Astrocyte of the cerebellum (primary cell): Measurements from ENCODE around the gene CTSF.

Experiments
- DNase-seq: peaks from one replicate; pipeline ENCODE4 v3.0.0-alpha.2; 2011; ENCODE audit warnings: low read depth
- H3K4me3 ChIP-seq: 2 replicates; pipeline ENCODE4 v1.5.1; 2011; ENCODE audit warnings: mild to moderate bottlenecking, low read depth, low read length, moderate library complexity
- CTCF ChIP-seq: IDR thresholded peaks from 2 replicates; pipeline ENCODE4 v1.5.1; 2012; ENCODE audit warnings: low read length, low read depth, moderate library complexity, mild to moderate bottlenecking; ENCODE audit errors: missing control alignments
- in situ Hi-C: cut with HindIII; loops from 2 replicates; pipeline ENCODE4 v1.10.0; 2017; ENCODE audit warnings: low sequenced_read_pairs

CTSF gene

DNA sequence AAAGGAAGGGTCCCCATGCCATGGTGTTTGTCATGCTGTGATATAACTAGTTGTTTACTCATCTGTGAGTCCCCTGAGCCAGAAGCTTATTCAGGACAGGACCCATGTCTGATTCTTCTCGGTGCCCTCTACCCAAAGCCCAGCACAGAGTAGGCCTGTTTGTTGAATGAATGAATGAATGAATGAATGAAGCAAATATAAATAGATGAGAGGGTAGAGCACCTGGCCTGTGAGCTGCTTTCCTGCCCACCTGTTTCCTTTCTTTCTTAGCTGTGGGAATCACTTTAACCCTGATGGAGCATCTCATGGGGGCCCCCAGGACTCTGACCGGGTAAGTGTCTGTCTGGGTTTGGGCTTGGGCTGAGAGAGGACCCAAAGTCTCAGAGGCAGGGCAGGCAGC lies 31.8 kb upstream of the CTSF start:
- no peak overlapping the region for H3K4me3 ChIP-seq
- in situ Hi-C loops = no loop called here
- no peak for DNase-seq
- no peak for TF ChIP-seq CTCF

GRCh38 chr11:66598993-66599392 lies 30.6 kb upstream of the CTSF start:
- in situ Hi-C loops = no loop called here
- no peak for TF ChIP-seq CTCF
- no peak for DNase-seq
- no peak overlapping the region for H3K4me3 ChIP-seq

DNA sequence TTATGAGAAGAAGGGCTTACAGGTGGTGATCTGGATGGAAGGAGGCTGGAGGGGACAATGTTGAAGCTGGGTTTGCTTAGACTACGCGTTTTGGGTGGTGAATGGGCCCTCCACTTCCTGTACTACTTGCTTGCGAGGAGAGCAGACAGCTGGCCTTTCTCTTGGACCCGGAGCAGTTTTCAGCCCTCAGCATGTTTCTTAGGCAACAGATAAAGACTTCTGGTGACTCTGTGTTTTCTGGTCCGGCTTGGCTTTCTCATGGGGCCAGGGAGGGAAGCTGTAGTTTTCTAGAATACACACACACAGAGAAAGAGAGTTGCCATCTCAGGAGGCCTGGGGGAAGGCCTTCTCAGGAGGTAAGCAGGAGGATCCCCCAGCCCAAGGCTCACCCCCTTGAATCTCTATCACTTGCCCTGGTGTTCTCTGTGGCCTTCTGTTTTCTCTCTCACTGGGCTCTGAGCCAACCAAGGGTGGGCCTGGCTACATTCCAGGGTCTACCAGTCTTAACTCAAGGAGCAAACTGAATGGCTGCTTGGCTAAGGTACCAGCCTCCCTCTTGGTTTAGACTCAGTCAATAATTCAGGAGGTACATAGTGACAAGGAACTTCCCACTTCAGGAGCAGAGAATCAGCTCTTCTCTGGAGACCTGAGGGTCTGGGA lies 27.0 kb upstream of the CTSF start:
- TF ChIP-seq CTCF = no peak
- H3K4me3 ChIP-seq = no peak overlapping the region
- DNase-seq = no peak
- in situ Hi-C loops = no loop called here

DNA sequence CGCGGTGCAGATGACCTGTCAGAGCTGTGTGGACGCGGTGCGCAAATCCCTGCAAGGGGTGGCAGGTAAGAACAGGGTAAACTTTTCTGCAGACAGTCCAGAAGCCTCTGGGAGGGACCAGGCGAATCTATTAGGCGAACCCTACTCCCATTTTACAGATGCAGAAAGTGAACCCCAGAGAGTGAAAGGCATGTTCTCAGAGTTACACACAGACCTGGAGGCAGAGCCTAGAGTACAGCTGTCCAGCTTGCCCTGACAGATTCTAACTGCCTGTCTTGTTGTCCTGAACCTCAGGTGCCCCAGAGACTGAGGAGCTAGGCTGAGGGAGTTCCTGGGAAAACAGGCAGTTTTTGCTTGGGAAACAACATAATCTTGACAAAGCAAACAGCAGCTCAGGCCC lies 25.2 kb upstream of the CTSF start:
- no peak for DNase-seq
- H3K4me3 ChIP-seq = peak overlapping the region; percentile 69
- no peak for TF ChIP-seq CTCF
- in situ Hi-C loops = no loop called here

DNA sequence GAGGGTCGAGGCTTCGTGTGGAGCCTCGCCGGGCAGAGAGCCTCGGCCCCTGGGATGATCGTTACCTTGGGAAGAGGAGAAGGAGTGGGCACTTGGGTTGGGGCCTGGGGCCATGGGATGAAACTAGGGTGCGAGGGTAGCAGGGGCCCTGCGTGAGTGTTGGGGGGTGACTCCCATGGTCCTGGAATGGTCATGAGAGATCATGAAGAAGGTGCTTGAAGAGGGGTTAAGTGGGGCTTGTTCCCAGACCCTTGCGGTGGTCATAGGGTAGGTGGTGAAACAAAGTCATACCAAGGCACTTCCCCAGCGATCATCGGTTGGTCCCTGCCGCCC lies 24.9 kb upstream of the CTSF start:
- DNase-seq = no peak
- TF ChIP-seq CTCF = no peak
- peak overlapping the region; percentile 69 for H3K4me3 ChIP-seq
- in situ Hi-C loops = no loop called here

DNA sequence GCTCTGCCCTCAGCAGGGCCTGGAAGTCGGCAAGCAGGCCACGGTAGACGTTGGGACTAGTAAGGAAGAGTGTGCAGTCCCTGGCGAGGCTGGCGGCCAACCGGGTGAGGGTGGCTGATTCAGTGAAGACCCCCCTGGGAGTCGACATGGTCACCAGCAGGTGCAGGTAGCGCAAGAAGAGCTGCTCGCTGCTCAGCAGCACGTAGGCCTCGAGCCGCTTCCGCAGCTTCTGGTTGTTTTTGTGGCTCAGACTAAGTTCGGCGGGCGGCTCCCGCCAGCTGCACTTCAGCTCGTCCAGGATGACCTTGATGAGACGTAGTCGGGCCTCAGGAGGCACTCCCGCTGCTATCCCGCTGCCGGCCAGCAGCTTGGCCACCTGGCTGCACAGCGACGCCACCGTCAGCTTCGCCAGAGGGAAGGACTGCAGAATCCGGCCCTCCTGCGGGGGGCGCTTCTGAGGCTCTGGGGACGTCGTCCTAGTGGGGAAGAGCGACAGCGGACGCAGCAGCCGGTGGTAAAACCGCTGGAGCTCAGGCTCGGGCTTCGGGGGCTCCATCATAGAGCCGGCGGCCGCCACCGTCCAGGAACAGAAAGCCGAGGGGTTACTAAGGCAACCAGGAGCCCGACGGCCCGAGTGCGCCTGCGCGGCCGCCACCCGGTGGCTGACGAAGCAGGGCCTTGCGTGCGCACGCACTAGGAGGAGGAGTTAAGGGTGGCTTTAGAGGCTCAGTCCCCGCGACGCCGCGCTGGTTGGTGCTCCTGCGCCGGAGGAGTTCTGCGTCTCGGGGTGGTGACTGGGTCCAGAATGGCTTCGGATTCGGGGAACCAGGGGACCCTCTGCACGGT lies 24.3 kb upstream of the CTSF start, which contains the start of the genes CCDC87 and CCS:
CCDC87 (minus strand) TSS at position 607 of the 846 bp plus-strand sequence; CDS start at position 559, 48 bp downstream.
CCS (plus strand) TSS at position 729 of the 846 bp plus-strand sequence; CDS start at position 806, 77 bp downstream.
- peak; percentile 59 for TF ChIP-seq CTCF
- peak within 1 kb of the TSS; percentile 69 for H3K4me3 ChIP-seq
- in situ Hi-C loops = no loop called here
- DNase-seq = peak; percentile 78
